22Rv1 (cell line): Measurements from ENCODE around the gene TRIM27.
A peak's percentile ranks its signal among the peaks of the same experiment; 100 is the strongest.

Experiments
- H3K27ac ChIP-seq: fragments of 450-650 bp; 2 replicates; pipeline ENCODE4 v1.5.1; 2017
- ZFX ChIP-seq: fragments of 450-650 bp; IDR thresholded peaks from 2 replicates; pipeline ENCODE4 v1.6.1; 2017; ENCODE audit warnings: antibody characterized with exemption, borderline replicate concordance
- TF ChIP-seq, protein P1 (sequence below): fragments of 450-650 bp; IDR thresholded peaks from 2 replicates; pipeline ENCODE4 v1.5.1; 2017; ENCODE audit warnings: mild to moderate bottlenecking

Gene TRIM27

GRCh38 chr6:28920281-28920680 is 3.5 kb downstream of the TRIM27 start:
- TF ChIP-seq, protein P1, sequence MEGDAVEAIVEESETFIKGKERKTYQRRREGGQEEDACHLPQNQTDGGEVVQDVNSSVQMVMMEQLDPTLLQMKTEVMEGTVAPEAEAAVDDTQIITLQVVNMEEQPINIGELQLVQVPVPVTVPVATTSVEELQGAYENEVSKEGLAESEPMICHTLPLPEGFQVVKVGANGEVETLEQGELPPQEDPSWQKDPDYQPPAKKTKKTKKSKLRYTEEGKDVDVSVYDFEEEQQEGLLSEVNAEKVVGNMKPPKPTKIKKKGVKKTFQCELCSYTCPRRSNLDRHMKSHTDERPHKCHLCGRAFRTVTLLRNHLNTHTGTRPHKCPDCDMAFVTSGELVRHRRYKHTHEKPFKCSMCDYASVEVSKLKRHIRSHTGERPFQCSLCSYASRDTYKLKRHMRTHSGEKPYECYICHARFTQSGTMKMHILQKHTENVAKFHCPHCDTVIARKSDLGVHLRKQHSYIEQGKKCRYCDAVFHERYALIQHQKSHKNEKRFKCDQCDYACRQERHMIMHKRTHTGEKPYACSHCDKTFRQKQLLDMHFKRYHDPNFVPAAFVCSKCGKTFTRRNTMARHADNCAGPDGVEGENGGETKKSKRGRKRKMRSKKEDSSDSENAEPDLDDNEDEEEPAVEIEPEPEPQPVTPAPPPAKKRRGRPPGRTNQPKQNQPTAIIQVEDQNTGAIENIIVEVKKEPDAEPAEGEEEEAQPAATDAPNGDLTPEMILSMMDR = no peak
- no peak overlapping the region for H3K27ac ChIP-seq

DNA sequence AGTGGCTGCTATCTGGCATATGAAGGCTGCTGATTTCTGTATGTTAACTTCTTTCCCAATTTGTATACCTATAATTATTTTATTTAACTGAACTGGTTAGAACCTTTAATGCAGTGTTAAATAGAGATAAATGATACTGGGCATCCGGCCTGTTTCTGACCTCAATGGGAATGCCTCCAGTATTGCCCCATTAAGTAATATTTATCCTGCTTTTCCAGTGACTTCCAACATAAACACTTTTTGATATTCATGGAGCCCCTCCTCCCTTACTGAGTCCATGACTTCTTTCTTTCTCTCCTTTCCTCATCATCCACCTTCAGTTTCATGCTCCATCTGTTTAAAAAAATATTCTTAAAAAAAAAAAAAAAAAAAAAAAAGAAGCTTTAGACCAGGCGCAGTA is 8.8 kb downstream of the TRIM27 start:
- TF ChIP-seq, protein P1 = no peak
- TF ChIP-seq ZFX = no peak
- no peak overlapping the region for H3K27ac ChIP-seq

- TF ChIP-seq ZFX = no peak
- TF ChIP-seq, protein P1 = no peak
- H3K27ac ChIP-seq = no peak overlapping the region; the same call in 1 of the 2 replicates
Measured at GRCh38 chr6:28910901-28911690, 12.7 kb downstream of the TRIM27 start.

DNA sequence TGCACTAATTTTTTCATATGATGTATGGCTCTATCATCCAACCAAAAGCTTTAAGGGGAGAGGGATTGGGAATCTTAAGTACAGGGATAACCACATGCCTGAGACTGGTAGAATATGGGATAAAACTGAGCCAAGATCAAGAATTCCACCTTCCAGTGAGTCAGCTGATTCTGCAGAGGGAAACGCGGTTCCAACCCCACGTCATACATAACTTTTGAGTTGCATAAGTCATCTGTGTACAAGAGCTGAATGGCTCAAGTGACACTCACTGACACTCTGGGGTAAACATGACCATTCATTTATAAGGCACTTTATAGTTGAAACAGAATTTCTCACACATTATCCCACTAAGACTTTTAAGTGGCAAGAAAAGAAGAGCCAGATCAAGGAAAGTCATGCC is 16.4 kb downstream of the TRIM27 start:
- no peak for TF ChIP-seq ZFX
- TF ChIP-seq, protein P1 = no peak

DNA sequence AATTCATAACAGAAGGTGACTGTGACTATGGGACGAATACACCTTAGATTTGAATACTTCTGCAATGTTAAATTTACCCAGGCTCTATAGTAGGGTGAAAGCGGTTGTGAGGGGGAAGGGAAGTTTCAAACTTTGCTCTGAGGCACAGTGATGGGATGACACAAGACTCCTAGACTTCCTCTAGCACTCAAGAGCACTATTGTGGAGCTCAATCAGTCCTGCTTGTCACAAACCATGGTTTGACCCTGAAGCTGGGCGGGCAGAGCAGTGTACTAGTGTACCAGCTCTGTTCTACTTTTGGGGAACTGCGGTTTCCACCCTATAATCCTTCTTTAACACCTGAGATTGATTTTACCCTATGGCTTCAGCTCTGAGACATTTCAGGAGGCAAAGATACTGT is 17.1 kb downstream of the TRIM27 start:
- H3K27ac ChIP-seq = no peak overlapping the region
- TF ChIP-seq ZFX = no peak
- TF ChIP-seq, protein P1 = no peak

More for the DNA sequence above, 16.4 kb downstream of the TRIM27 start:
- H3K27ac ChIP-seq = no peak overlapping the region

DNA sequence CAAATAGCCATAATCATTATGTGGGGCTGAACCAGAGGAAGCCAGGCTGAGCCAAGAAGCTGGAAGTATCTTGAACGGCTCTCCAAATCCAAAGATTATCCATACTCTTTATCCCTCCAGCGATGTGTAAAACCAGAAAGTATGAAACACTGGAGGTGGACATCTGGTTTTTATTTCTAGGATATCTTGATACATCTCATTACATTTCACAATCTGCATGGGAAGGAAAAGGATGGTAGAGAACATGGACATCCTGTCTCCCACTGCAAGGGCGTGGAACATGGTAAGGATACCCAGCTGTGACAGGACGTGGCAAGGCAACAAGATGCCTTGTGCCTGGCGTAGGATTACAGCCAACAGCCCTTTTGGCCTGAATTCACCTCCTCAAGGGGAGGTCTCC is 20.1 kb downstream of the TRIM27 start:
- H3K27ac ChIP-seq = no peak overlapping the region
- TF ChIP-seq ZFX = no peak
- TF ChIP-seq, protein P1 = no peak

DNA sequence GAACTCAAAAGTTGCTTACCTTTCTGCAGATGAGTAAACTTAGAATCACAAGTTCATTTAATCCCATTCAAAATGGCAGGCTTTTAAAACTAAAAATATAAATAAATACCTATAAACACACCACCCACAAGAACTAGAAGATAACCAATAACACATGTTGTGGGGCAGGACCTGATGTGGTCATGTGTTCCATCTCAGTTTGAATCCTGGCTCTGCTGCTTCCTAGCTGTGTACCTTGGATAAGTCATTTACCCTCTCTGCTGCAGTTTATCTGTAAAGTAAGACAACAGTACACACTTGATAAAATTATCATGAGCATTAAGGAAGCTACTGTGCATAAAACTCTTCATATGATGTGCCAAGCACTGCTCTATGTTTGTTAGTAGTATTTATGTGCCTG is 22.0 kb downstream of the TRIM27 start:
- TF ChIP-seq, protein P1 = no peak
- no peak for TF ChIP-seq ZFX

More for the DNA sequence above, 22.0 kb downstream of the TRIM27 start:
- peak overlapping the region; percentile 99; the same call in 1 of the 2 replicates for H3K27ac ChIP-seq
